Right ventricle myocardium inferior (tissue), 1 donor: ENCODE results near the gene KRTAP5-4. TPM values are rescaled to one million over a fixed set of nuclear protein-coding genes. Genes with fewer than 3 reads are reported as not detected.
A peak's percentile ranks its signal among the peaks of the same experiment; 100 is the strongest.
"Not testable (repeated sequence)": the region's sequence is repeated elsewhere in the genome, so short reads cannot be mapped to it uniquely, and the experiment has no call there.

ENCODE experiments used
- ATAC-seq: fragments of 200-7000 bp; cut with Tn5 transposase; one replicate; pipeline ENCODE4 v1.9.1; 2020; ENCODE audit warnings: mild to moderate bottlenecking, moderate library complexity
- DNase-seq: peaks from one replicate; pipeline ENCODE4 v3.0.0; 2021; ENCODE audit errors: missing footprints
- intact Hi-C: fragments of 100-400 bp; cut with DNase I; formaldehyde crosslinking; loops from one replicate; pipeline ENCODE4 v1.11.0; 2022
- total RNA-seq: library from RNA; stranded (reverse); fragmentation: NEBNext Ultra II Directional; extraction: Animal tissue kit (Norgen Biotek cat#: 25700); gene quantifications from one replicate; pipeline ENCODE4 v1.2.1, GENCODE V29; 2021
- donor health status: DM: no; HTN: yes; CAD: no; lungs with severe emphysema.

The KRTAP5-4 gene
- total RNA-seq, 1 donor from 2014 or later, result not detected

- ATAC-seq (no peak), DNase-seq (peak; percentile 33)
- intact Hi-C loops, result no loop called here
Measured at GRCh38 chr11:1623716-1624115, 1.8 kb upstream of the KRTAP5-4 start.

- intact Hi-C loops, result no loop called here
- no peak for ATAC-seq
- no peak for DNase-seq
Measured at GRCh38 chr11:1619449-1619848, 2.5 kb downstream of the KRTAP5-4 start.

- ATAC-seq (no peak), DNase-seq (no peak)
- intact Hi-C loops, result no loop called here
Measured at GRCh38 chr11:1618231-1618630, 3.7 kb downstream of the KRTAP5-4 start.

- ATAC-seq, result no peak
- intact Hi-C loops, result no loop called here
- DNase-seq, result no peak
Measured at GRCh38 chr11:1608363-1608762, 13.6 kb downstream of the KRTAP5-4 start, which contains the start of gene KRTAP5-3. Gene KRTAP5-3, minus strand, starts transcription at chr11:1608463. Its CDS starts 78 bp downstream, at chr11:1608385.

GRCh38 chr11:1607901-1608300, 14.0 kb downstream of the KRTAP5-4 start:
- intact Hi-C loops, ATAC-seq, DNase-seq: not testable (repeated sequence)

- ATAC-seq, intact Hi-C loops, DNase-seq: not testable (repeated sequence)
Measured at GRCh38 chr11:1607156-1607845, 14.6 kb downstream of the KRTAP5-4 start.

- intact Hi-C loops, DNase-seq, ATAC-seq: not testable (repeated sequence)
Measured at GRCh38 chr11:1605923-1606322, 16.0 kb downstream of the KRTAP5-4 start.

- ATAC-seq (no peak), DNase-seq (no peak)
- intact Hi-C loops, result no loop called here
Measured at GRCh38 chr11:1604711-1605110, 17.2 kb downstream of the KRTAP5-4 start.

GRCh38 chr11:1604181-1604580, 17.8 kb downstream of the KRTAP5-4 start:
- ATAC-seq, result no peak
- intact Hi-C loops, result no loop called here
- DNase-seq, result no peak

- no peak for DNase-seq
- ATAC-seq, result no peak
- intact Hi-C loops, result no loop called here
Measured at GRCh38 chr11:1603629-1604028, 18.3 kb downstream of the KRTAP5-4 start.

- ATAC-seq, intact Hi-C loops, DNase-seq: not testable (repeated sequence)
Measured at GRCh38 chr11:1601663-1602062, 20.3 kb downstream of the KRTAP5-4 start.

GRCh38 chr11:1600626-1601025, 21.3 kb downstream of the KRTAP5-4 start:
- DNase-seq (no peak), ATAC-seq (no peak)
- intact Hi-C loops, result no loop called here

GRCh38 chr11:1598816-1599215, 23.1 kb downstream of the KRTAP5-4 start:
- DNase-seq, result no peak
- no peak for ATAC-seq
- intact Hi-C loops, result no loop called here

- DNase-seq, ATAC-seq, intact Hi-C loops: not testable (repeated sequence)
Measured at GRCh38 chr11:1598406-1598805, 23.5 kb downstream of the KRTAP5-4 start.

- intact Hi-C loops, result no loop called here
- ATAC-seq, result no peak
- DNase-seq, result no peak
Measured at GRCh38 chr11:1597994-1598380, 24.0 kb downstream of the KRTAP5-4 start, which contains the start of gene KRTAP5-2. Gene KRTAP5-2, minus strand, starts transcription at chr11:1598294. Its CDS starts 44 bp downstream, at chr11:1598250.

GRCh38 chr11:1597331-1597993, 24.5 kb downstream of the KRTAP5-4 start:
- ATAC-seq, result no peak
- no peak for DNase-seq
- intact Hi-C loops, result no loop called here

GRCh38 chr11:1596576-1597121, 25.3 kb downstream of the KRTAP5-4 start:
- intact Hi-C loops, ATAC-seq, DNase-seq: not testable (repeated sequence)

GRCh38 chr11:1595994-1596575, 25.9 kb downstream of the KRTAP5-4 start:
- not testable (repeated sequence) for DNase-seq, ATAC-seq
- intact Hi-C loops, result loop anchor here (2.0 kb wide), 1 partner anchor 33 kb away; the partner anchor contains the start of gene KRTAP5-5

GRCh38 chr11:1592628-1593027, 29.3 kb downstream of the KRTAP5-4 start:
- DNase-seq (no peak), ATAC-seq (no peak)
- intact Hi-C loops, result no loop called here
